ENCODE data around the gene IL3RA.
"Not testable (repeated sequence)": the region's sequence is repeated elsewhere in the genome, so short reads cannot be mapped to it uniquely, and the experiment has no call there.

Gene IL3RA

GRCh38 chrX:1336331-1336943 is at the start of gene IL3RA:
Gene IL3RA, plus strand, starts transcription at chrX:1336785. Its CDS starts 4,981 bp downstream, at chrX:1341766.
- DNase-seq: peak; percentile 13

- no peak for DNase-seq
Measured at GRCh38 chrX:1289535-1289934, 47.0 kb upstream of the IL3RA start.

- no peak for DNase-seq
Measured at GRCh38 chrX:1291110-1291740, 45.4 kb upstream of the IL3RA start.

- no peak for DNase-seq
Measured at GRCh38 chrX:1292575-1293290, 43.9 kb upstream of the IL3RA start.

GRCh38 chrX:1294301-1295067 is 42.1 kb upstream of the IL3RA start:
- DNase-seq: no peak

GRCh38 chrX:1295550-1295949 is 41.0 kb upstream of the IL3RA start:
- no peak for DNase-seq

GRCh38 chrX:1297591-1297990 is 39.0 kb upstream of the IL3RA start:
- DNase-seq: not testable (repeated sequence)

- no peak for DNase-seq
Measured at GRCh38 chrX:1300449-1300848, 36.1 kb upstream of the IL3RA start.

- no peak for DNase-seq
Measured at GRCh38 chrX:1305411-1305810, 31.2 kb upstream of the IL3RA start.

GRCh38 chrX:1306909-1307625 is 29.5 kb upstream of the IL3RA start:
- no peak for DNase-seq

GRCh38 chrX:1307626-1308340 is 28.8 kb upstream of the IL3RA start:
- DNase-seq: no peak

- no peak for DNase-seq
Measured at GRCh38 chrX:1308476-1308875, 28.1 kb upstream of the IL3RA start.

- DNase-seq: not testable (repeated sequence)
Measured at GRCh38 chrX:1308917-1309316, 27.7 kb upstream of the IL3RA start.

- DNase-seq: no peak
Measured at GRCh38 chrX:1313788-1314187, 22.8 kb upstream of the IL3RA start.

GRCh38 chrX:1316527-1316926 is 20.1 kb upstream of the IL3RA start:
- DNase-seq: no peak

GRCh38 chrX:1321674-1322073 is 14.9 kb upstream of the IL3RA start:
- no peak for DNase-seq

GRCh38 chrX:1322393-1322792 is 14.2 kb upstream of the IL3RA start:
- peak; percentile 22 for DNase-seq

GRCh38 chrX:1323315-1323714 is 13.3 kb upstream of the IL3RA start:
- peak; percentile 36 for DNase-seq

GRCh38 chrX:1325515-1326116 is 11.0 kb upstream of the IL3RA start:
- DNase-seq: no peak

- DNase-seq: no peak
Measured at GRCh38 chrX:1327651-1328304, 8.8 kb upstream of the IL3RA start.

GRCh38 chrX:1330605-1331004 is 6.0 kb upstream of the IL3RA start:
- DNase-seq: no peak

Data from EL (cell line).